ENCODE measurements around the gene GTPBP3. TPM values are rescaled to one million over a fixed set of nuclear protein-coding genes. Genes with fewer than 3 reads are reported as not detected.

Gene GTPBP3
- total and polyA plus RNA-seq, 2 of the 8 experiments (the other 6 are each of a cell fraction or from before 2014, with no cell fraction given) = 30.4 to 56.0 TPM

GRCh38 chr19:17325881-17326594 lies 11.3 kb upstream of the GTPBP3 start:
- DNase-seq (ENCODE audit: low read depth in 1 of 2, low spot score in 2 of 2) (no peak), FAIRE-seq (no peak)
- H3K4me2 ChIP-seq (ENCODE audit: insufficient read depth in 1 of 2, low read depth in 2 of 2, low read length in 2 of 2) = peak overlapping the region in 1 of 2 experiments; percentile 72; a peak in 2 of 4 replicates
- H2AK5ac ChIP-seq (ENCODE audit: low read depth, low read length) = no peak overlapping the region
- H2BK15ac ChIP-seq (ENCODE audit: low read length) = no peak overlapping the region
- H3K27ac ChIP-seq (ENCODE audit: low read depth, low read length) = no peak overlapping the region
- H3K4me3 ChIP-seq (ENCODE audit: extremely low read depth in 1 of 4, insufficient read depth in 2 of 4, low read depth in 3 of 4, low read length in 4 of 4) = no peak overlapping the region
- peaks cover 0 to 17% (median 6%) of the 10 kb centered on the region in 4 experiments; a peak in 4 of 8 replicates for H3K36me3 ChIP-seq (ENCODE audit: control insufficient read depth in 2 of 4, insufficient read depth in 4 of 4, low read length in 3 of 4)
- WGBS, 2 experiments (ENCODE audit: extremely low coverage in 1 of 2, insufficient coverage in 1 of 2, insufficient read length in 1 of 2, insufficient replicate concordance in 2 of 2, low coverage in 1 of 2, low lambda C conversion rate in 2 of 2, missing lambda C conversion rate in 1 of 2) = 94% methylated on average over 17 of the region's 17 CpGs; no CpG with 5 or more reads in 1 of the 2 experiments
- no peak overlapping the region for H4K5ac ChIP-seq (ENCODE audit: insufficient read length, low read depth, low read length)
- no peak overlapping the region for H3K18ac ChIP-seq (ENCODE audit: extremely low read depth, low read length)
- no peak overlapping the region for H4K91ac ChIP-seq (replicated peaks; ENCODE audit: insufficient read length, low read length)
- no peak overlapping the region for H3K23ac ChIP-seq (ENCODE audit: insufficient read length)
- H3K4ac ChIP-seq (replicated peaks; ENCODE audit: insufficient read length, low read depth, low read length) = no peak overlapping the region
- no peaks in the 10 kb centered on the region for H3K79me2 ChIP-seq (ENCODE audit: control insufficient read depth in 1 of 2, insufficient read depth in 2 of 2, low read length in 2 of 2)
- H3K9ac ChIP-seq (replicated peaks in 1 of 4; ENCODE audit: extremely low read depth in 1 of 4, low read depth in 3 of 4, low read length in 3 of 4) = no peak overlapping the region; a peak in 1 of 7 replicates
- CTCF ChIA-PET (ENCODE audit: partially characterized antibody) = interaction anchor here (0.7 to 3.3 kb wide), 10 partner anchors 9 to 43 kb away, joined by 3 to 13 read pairs (median 4); partner anchors contain the start of genes ANO8, DDA1 and MRPL34
- no peak overlapping the region for H3K56ac ChIP-seq (replicated peaks; ENCODE audit: insufficient read length, low read depth, low read length)
- H3K23me2 ChIP-seq (ENCODE audit: low read depth, low read length) = peaks cover 6% of the 10 kb centered on the region; the same call in 1 of the 2 replicates
- no peak for TF ChIP-seq JUN (IDR thresholded peaks at IDR 0.05; ENCODE audit: low read depth, low read length)
- TF ChIP-seq TEAD4 (IDR thresholded peaks at IDR 0.05; ENCODE audit: low read depth, low read length) = no peak
- TF ChIP-seq USF2 (IDR thresholded peaks at IDR 0.05; ENCODE audit: low read length) = no peak
- no peak for TF ChIP-seq NANOG (IDR thresholded peaks at IDR 0.05; ENCODE audit: insufficient read depth, low read depth, low read length, poor library complexity, severe bottlenecking)
- TF ChIP-seq RAD21 (IDR thresholded peaks at IDR 0.05 in 1 of 2, conservative IDR thresholded peaks at IDR 0.05 in 1 of 2; ENCODE audit: low read depth in 2 of 2, low read length in 2 of 2) = no peak
- peaks cover 2% of the 10 kb centered on the region; the same call in 1 of the 2 replicates for H3K79me1 ChIP-seq (ENCODE audit: low read depth, low read length)
- H3K9me3 ChIP-seq (ENCODE audit: insufficient read depth in 2 of 2, low read depth in 1 of 2, low read length in 1 of 2) = no peaks in the 10 kb centered on the region
- H3K27me3 ChIP-seq (replicated peaks in 1 of 4; ENCODE audit: control insufficient read depth in 3 of 4, extremely low read depth in 1 of 4, insufficient read depth in 3 of 4, low read length in 3 of 4) = no peaks in the 10 kb centered on the region; a peak in 1 of 7 replicates
- no peak overlapping the region for H2BK120ac ChIP-seq (replicated peaks; ENCODE audit: low read depth, low read length)
- H4K20me1 ChIP-seq (replicated peaks in 1 of 2; ENCODE audit: control insufficient read depth in 1 of 2, insufficient read depth in 2 of 2, low read length in 2 of 2) = peaks cover 3 to 9% of the 10 kb centered on the region in 2 experiments
- H3K4me1 ChIP-seq (replicated peaks in 1 of 4; ENCODE audit: control insufficient read depth in 3 of 4, insufficient read depth in 4 of 4, low read length in 3 of 4) = peaks cover 0 to 22% (median 15%) of the 10 kb centered on the region in 4 experiments; a peak in 6 of 7 replicates
- POLR2A ChIA-PET (ENCODE audit: partially characterized antibody) = interaction anchor here (0.5 to 17.1 kb wide), 6 partner anchors 12 to 228 kb away, joined by 3 to 329 read pairs (median 4); partner anchors contain the start of genes ABHD8, ANO8, DDA1 and GTPBP3
- no peak overlapping the region for H2BK20ac ChIP-seq (ENCODE audit: low read length)
- H2BK5ac ChIP-seq (ENCODE audit: low read depth, low read length) = no peak overlapping the region
- peak overlapping the region; percentile 57; the same call in 1 of the 2 replicates for H4K8ac ChIP-seq (ENCODE audit: extremely low read depth, insufficient read depth, low read length)
- no peak overlapping the region for H3K14ac ChIP-seq (ENCODE audit: insufficient read length)
- H2AFZ ChIP-seq (ENCODE audit: low read length) = no peak overlapping the region
- H2BK12ac ChIP-seq (ENCODE audit: low read depth, low read length) = no peak overlapping the region
